SU-DHL-6 (cell line): ENCODE results near the gene SLX4.

Experiments
- H2AFZ ChIP-seq: fragments of 200-600 bp; sonication (generic); 2 replicates; pipeline ENCODE4 v1.6.1; 2014; ENCODE audit warnings: low read depth, mild to moderate bottlenecking, moderate library complexity, mixed read lengths, antibody characterized with exemption, low read length; ENCODE audit not compliant: severe bottlenecking
- H3F3A ChIP-seq: fragments of 200-600 bp; shearing (Covaris generic); 2 replicates; pipeline ENCODE4 v1.6.0; 2016; ENCODE audit warnings: antibody characterized with exemption, mild to moderate bottlenecking; ENCODE audit not compliant: insufficient read depth
- H3K27ac ChIP-seq: fragments of 200-600 bp; sonication (generic); 2 replicates; pipeline ENCODE4 v1.5.1; 2016; ENCODE audit warnings: low read depth, mild to moderate bottlenecking, low read length, moderate library complexity, mixed read lengths
- H3K27me3 ChIP-seq: fragments of 200-600 bp; sonication (generic), shearing (Covaris generic); 2 replicates; pipeline ENCODE4 v1.6.0; 2014; ENCODE audit warnings: mild to moderate bottlenecking, low read length
- H3K36me3 ChIP-seq: fragments of 200-600 bp; sonication (generic); 2 replicates; pipeline ENCODE4 v1.6.1; 2014; ENCODE audit warnings: mild to moderate bottlenecking, low read length, mixed read lengths
- H3K4me2 ChIP-seq: fragments of 300-600, 200-600 bp; shearing (Covaris generic), sonication (generic); 2 replicates; pipeline ENCODE4 v1.6.0; 2014; ENCODE audit warnings: low read length, low read depth, mild to moderate bottlenecking; ENCODE audit not compliant: poor library complexity, severe bottlenecking
- H3K4me3 ChIP-seq: fragments of 200-600 bp; sonication (generic); 2 replicates; pipeline ENCODE4 v1.5.1; 2014; ENCODE audit warnings: antibody characterized with exemption, low read length, mild to moderate bottlenecking, mixed read lengths; ENCODE audit not compliant: insufficient read depth, poor library complexity, severe bottlenecking
- H3K79me2 ChIP-seq: fragments of 200-600 bp; sonication (generic); 2 replicates; pipeline ENCODE4 v1.6.1; 2014; ENCODE audit warnings: mild to moderate bottlenecking, low read length, moderate library complexity; ENCODE audit not compliant: insufficient read depth
- H3K9ac ChIP-seq: fragments of 200-600 bp; sonication (generic); 2 replicates; pipeline ENCODE4 v1.7.0; 2014; ENCODE audit warnings: mild to moderate bottlenecking, low read length
- H3K9me2 ChIP-seq: fragments of 200-600 bp; sonication (generic); replicated peaks from 2 replicates; pipeline ENCODE4 v1.6.1; 2014; ENCODE audit warnings: low read length; ENCODE audit not compliant: insufficient read depth
- H3K9me3 ChIP-seq: fragments of 200-600 bp; sonication (generic); 2 replicates; pipeline ENCODE4 v1.6.1; 2014; ENCODE audit warnings: low read length, mixed read lengths; ENCODE audit not compliant: insufficient read depth
- H4K20me1 ChIP-seq: fragments of 200-600 bp; sonication (generic); 2 replicates; pipeline ENCODE4 v1.6.1; 2014; ENCODE audit warnings: low read depth, mild to moderate bottlenecking, antibody characterized with exemption, low read length, moderate library complexity, mixed read lengths
- CTCF ChIP-seq: fragments of 200-600 bp; sonication (generic); IDR thresholded peaks from one replicate; pipeline ENCODE4 v1.5.1; 2017; ENCODE audit warnings: antibody characterized with exemption, mild to moderate bottlenecking, low read length, moderate library complexity; ENCODE audit not compliant: insufficient read depth, poor library complexity, severe bottlenecking
- EZH2phosphoT487 ChIP-seq: fragments of 200-600 bp; sonication (generic), shearing (Covaris generic); conservative IDR thresholded peaks from 2 replicates; pipeline ENCODE4 v1.6.1; 2018; ENCODE audit warnings: mild to moderate bottlenecking, antibody characterized with exemption, low read length, moderate library complexity, mixed read lengths

Gene SLX4

DNA sequence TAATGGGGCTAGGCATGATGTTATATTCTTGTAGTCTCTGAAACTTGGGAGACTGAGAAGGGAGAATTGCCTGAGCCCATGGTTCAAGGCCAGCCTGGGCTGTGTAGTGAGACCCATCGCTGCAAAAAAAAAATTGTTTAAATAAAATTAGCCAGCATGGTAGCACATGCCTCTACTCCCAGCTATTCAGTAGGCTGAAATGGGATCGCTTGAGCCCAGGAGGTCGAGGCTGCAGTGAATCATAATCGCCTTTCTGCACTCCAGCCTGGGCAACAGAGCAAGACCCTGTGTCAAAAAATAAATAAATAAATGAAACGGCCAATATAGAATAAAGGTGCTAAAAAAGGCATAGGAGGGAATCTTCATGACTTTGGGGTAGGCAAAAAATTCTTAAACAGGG is 13.9 kb upstream of the SLX4 start:
- Histone ChIP-seq H3K27me3 (no peaks in the 10 kb centered on the region), H4K20me1 (no peaks in the 10 kb centered on the region), H3K27ac (peak overlapping the region; percentile 99), H3K9me3 (no peaks in the 10 kb centered on the region), H3K9me2 (no peaks in the 10 kb centered on the region), H3K4me3 (peak overlapping the region; percentile 18), H3K9ac (peak overlapping the region; percentile 59), H3K36me3 (no peaks in the 10 kb centered on the region), H2AFZ (no peak overlapping the region), H3K4me2 (peak overlapping the region; percentile 96), H3K79me2 (peaks cover 58% of the 10 kb centered on the region), H3F3A (peaks cover 85% of the 10 kb centered on the region)
- TF ChIP-seq CTCF (no peak), EZH2phosphoT487 (no peak)

DNA sequence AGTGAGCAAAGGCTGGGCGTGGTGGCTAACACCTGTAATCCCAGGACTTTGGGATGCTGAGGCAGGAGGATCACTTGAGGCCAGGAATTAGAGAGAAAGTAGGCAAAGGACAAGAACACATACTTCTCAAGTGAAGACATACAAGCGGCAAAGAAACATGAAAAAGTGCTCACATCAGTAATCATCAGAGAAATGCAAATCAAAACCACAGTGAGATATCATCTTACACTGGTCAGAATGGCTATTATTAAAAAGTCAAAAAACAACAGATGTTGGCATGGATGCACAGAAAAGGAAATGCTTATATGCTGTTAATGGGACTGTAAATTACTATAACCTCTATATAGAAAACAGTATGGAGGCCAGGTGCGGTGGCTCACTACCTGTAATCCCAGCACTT is 12.2 kb upstream of the SLX4 start:
- Histone ChIP-seq H3K4me3 (peak overlapping the region; percentile 44), H4K20me1 (no peaks in the 10 kb centered on the region), H3K4me2 (peak overlapping the region; percentile 96), H2AFZ (no peak overlapping the region), H3K36me3 (no peaks in the 10 kb centered on the region), H3F3A (peaks cover 94% of the 10 kb centered on the region), H3K9me2 (no peaks in the 10 kb centered on the region), H3K79me2 (peaks cover 58% of the 10 kb centered on the region), H3K27me3 (no peaks in the 10 kb centered on the region), H3K9me3 (no peaks in the 10 kb centered on the region), H3K9ac (peak overlapping the region; percentile 66), H3K27ac (peak overlapping the region; percentile 99)
- TF ChIP-seq EZH2phosphoT487 (no peak), CTCF (no peak)

- Histone ChIP-seq H3K9ac (peak overlapping the region; percentile 66), H3K27ac (peak overlapping the region; percentile 99), H3K9me3 (no peaks in the 10 kb centered on the region), H3K4me2 (peak overlapping the region; percentile 96), H3K9me2 (no peaks in the 10 kb centered on the region), H3K4me3 (peak overlapping the region; percentile 14), H3K27me3 (no peaks in the 10 kb centered on the region), H3K36me3 (peaks cover 12% of the 10 kb centered on the region), H4K20me1 (no peaks in the 10 kb centered on the region), H3K79me2 (peaks cover 81% of the 10 kb centered on the region), H2AFZ (no peak overlapping the region), H3F3A (peaks cover 94% of the 10 kb centered on the region)
- no peak for TF ChIP-seq EZH2phosphoT487
- TF ChIP-seq CTCF = no peak
These were observed 7.3 kb upstream of the SLX4 start for GRCh38 chr16:3618769-3619141.
